NCI-H2029 treated with DMSO at 0.1 percent for 48 hours (cell line): ENCODE results near the gene ARID4B.

Source experiments
- DNase-seq: peaks from one replicate; lab custom pipeline; 2025; lab: John Stamatoyannopoulos, UW

The ARID4B gene

GRCh38 chr1:235127732-235128455 lies 200.1 kb downstream of the ARID4B start:
- DNase-seq: no peak

- no peak for DNase-seq
Observed at GRCh38 chr1:235127203-235127602, 200.8 kb downstream of the ARID4B start.

GRCh38 chr1:235124665-235125064 lies 203.3 kb downstream of the ARID4B start:
- DNase-seq: no peak

GRCh38 chr1:235124111-235124510 lies 203.9 kb downstream of the ARID4B start:
- DNase-seq: no peak

GRCh38 chr1:235122348-235122747 lies 205.6 kb downstream of the ARID4B start:
- no peak for DNase-seq
